GM13976 (cell line): Measurements from ENCODE around the gene N4BP2.

Experiments used
- DNase-seq: peaks from one replicate; pipeline ENCODE4 v3.0.0; 2012; ENCODE audit warnings: low spot score
- CTCF ChIP-seq: IDR thresholded peaks from 2 replicates; pipeline ENCODE4 v1.5.1; 2012; ENCODE audit warnings: borderline replicate concordance, mild to moderate bottlenecking; ENCODE audit not compliant: insufficient read depth; ENCODE audit errors: extremely low read depth, missing control alignments, control extremely low read depth
- in situ Hi-C: fragments of 300-500 bp; cut with MboI; formaldehyde crosslinking; loops from one replicate; pipeline ENCODE4 v1.12.0; 2022; ENCODE audit warnings: low sequenced_read_pairs, mixed read lengths, inconsistent platforms; ENCODE audit not compliant: unreplicated experiment

The N4BP2 gene

GRCh38 chr4:40040908-40041307 lies 15.7 kb upstream of the N4BP2 start:
- TF ChIP-seq CTCF: no peak
- no peak for DNase-seq
- in situ Hi-C loops: no loop called here

DNA sequence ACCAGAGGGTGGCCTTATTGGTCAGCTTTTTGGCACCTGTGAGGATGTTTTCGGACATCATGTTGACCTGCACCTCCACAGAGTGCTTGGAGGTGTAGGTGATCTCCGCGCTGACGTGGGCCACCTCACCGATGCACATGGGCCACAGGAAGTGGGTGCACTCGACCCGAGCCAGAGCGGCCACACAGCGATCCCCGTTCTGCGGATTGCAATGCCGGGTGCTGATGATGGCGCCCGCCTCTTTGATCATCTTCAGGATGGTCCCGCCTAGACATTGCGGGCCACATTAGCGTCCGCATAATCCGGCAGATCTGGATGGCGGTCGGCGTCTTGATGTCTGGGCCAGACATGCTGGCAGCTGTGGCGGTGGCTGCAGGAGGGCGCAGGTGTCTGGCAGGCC lies 12.9 kb upstream of the N4BP2 start:
- in situ Hi-C loops: no loop called here
- TF ChIP-seq CTCF: no peak
- no peak for DNase-seq

DNA sequence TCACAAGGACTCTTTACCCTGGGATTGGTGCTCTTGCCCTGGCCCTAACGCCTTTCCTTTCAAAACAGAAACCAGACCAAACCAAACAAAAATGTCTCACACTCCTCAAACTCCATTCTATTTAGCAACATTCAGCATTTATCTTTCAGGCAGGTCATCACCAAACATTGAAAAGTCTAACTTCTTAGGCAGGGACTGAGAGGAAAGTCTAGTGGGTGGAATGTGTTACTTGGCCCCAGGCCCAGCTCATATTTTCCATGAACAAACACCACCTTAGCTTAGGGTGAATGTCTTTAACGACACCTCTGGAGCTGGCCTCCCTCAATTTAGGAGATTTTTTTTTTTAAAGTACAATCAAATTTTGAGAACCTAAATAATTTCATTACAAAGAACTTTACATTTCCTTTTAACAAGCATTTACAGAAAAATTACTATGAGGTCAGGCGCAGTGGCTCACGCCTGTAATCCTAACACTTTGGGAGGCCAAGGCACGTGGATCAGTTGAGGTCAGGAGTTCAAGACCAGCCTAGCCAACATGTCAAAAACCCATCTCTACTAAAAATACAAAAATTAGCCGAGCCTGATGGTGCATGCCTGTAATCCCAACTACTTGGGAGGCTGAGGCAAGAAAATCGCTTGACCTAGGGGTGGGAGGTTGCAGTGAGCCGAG lies 10.2 kb upstream of the N4BP2 start:
- TF ChIP-seq CTCF: no peak
- in situ Hi-C loops: no loop called here
- DNase-seq: no peak

DNA sequence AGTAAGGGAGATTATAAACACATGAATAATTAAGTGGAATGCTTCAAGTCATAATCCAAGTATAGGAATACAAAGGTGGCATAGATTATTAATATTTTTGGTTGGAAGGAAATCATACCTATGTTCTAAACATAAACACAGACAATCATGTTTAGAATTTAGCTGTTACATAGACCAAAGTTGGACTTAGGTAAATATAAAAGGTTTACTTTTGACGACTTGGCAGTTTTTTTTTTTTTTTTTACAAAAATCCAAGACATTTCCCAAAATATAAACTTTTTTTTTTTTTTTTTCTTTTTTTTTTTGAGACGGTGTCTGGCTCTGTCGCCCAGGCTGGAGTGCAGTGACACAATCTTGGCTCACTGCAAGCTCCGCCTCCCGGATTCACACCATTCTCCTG lies 3.5 kb upstream of the N4BP2 start:
- no peak for DNase-seq
- no peak for TF ChIP-seq CTCF
- in situ Hi-C loops: no loop called here

GRCh38 chr4:40055511-40055862 lies 1.2 kb upstream of the N4BP2 start:
- TF ChIP-seq CTCF: no peak
- in situ Hi-C loops: no loop called here

GRCh38 chr4:40055863-40056715 lies 561 bp upstream of the N4BP2 start:
- no peak for TF ChIP-seq CTCF
- peak; percentile 71 for DNase-seq
- in situ Hi-C loops: no loop called here

More at GRCh38 chr4:40055511-40055862, 1.2 kb upstream of the N4BP2 start:
- DNase-seq: peak; percentile 64
